AG04450 (cell line): Measurements from ENCODE around the gene RPS15. TPM values are rescaled to one million over a fixed set of nuclear protein-coding genes. Genes with fewer than 3 reads are reported as not detected.

Experiments used
- CTCF ChIA-PET: fragments of 300-600, 350-600 bp; formaldehyde crosslinking; extraction: SDS; loops from one replicate; lab custom pipeline; 2022; ENCODE audit warnings: antibody characterized with exemption, inconsistent platforms; lab: Charles Lee
- POLR2A ChIA-PET: fragments of 350-600 bp; formaldehyde crosslinking; extraction: SDS; loops from one replicate; lab custom pipeline; 2021; ENCODE audit warnings: antibody characterized with exemption, inconsistent platforms; lab: Yijun Ruan, JAX
- DNase-seq: peaks from one replicate; pipeline ENCODE4 v3.0.0-alpha.2; 2011; ENCODE audit warnings: low read depth, low spot score
- H3K27ac ChIP-seq: one replicate; pipeline ENCODE4 v1.5.1; 2012; ENCODE audit warnings: low read depth, low read length, control low read depth
- H3K27me3 ChIP-seq: one replicate; pipeline ENCODE4 v1.6.0; 2012; ENCODE audit warnings: low read length; ENCODE audit not compliant: control insufficient read depth, insufficient read depth
- H3K4me3 ChIP-seq: 2 replicates; pipeline ENCODE4 v1.5.1; 2011; ENCODE audit warnings: mild to moderate bottlenecking, low read depth, low read length, control low read depth
- H3K9me3 ChIP-seq: 2 replicates; pipeline ENCODE4 v1.5.1; 2012; ENCODE audit warnings: low read length; ENCODE audit not compliant: control insufficient read depth, insufficient read depth
- CTCF ChIP-seq: IDR thresholded peaks from 2 replicates; pipeline ENCODE4 v1.5.1; 2011; ENCODE audit warnings: low read depth, low read length, control low read depth, inconsistent platforms
- polyA plus RNA-seq: library from polyadenylated mRNA; depleted of rRNA; stranded (reverse); fragments of >200 nt; gene quantifications from 2 replicates; pipeline ENCODE4 v1.2.3, GENCODE V29; 2011; rRNA removed

Gene RPS15
- polyA plus RNA-seq, 1 experiment = 596 TPM

- Histone ChIP-seq H3K4me3 (no peak overlapping the region), H3K27ac (no peak overlapping the region), H3K9me3 (no peaks in the 10 kb centered on the region; the same call in 1 of the 2 replicates), H3K27me3 (peaks cover 2% of the 10 kb centered on the region)
- CTCF ChIA-PET = no interaction called here
- TF ChIP-seq CTCF = no peak
- DNase-seq = no peak
- POLR2A ChIA-PET = no interaction called here
These were observed 49.5 kb downstream of the RPS15 start for GRCh38 chr19:1487576-1488281.

GRCh38 chr19:1488282-1488601, 50.0 kb downstream of the RPS15 start:
- H3K27ac ChIP-seq = no peak overlapping the region
- no peak for TF ChIP-seq CTCF
- ChIA-PET POLR2A (no interaction called here), CTCF (no interaction called here)
- peaks cover 7% of the 10 kb centered on the region for H3K27me3 ChIP-seq
- H3K9me3 ChIP-seq = no peaks in the 10 kb centered on the region; the same call in 1 of the 2 replicates
- DNase-seq = no peak
- H3K4me3 ChIP-seq = no peak overlapping the region

GRCh38 chr19:1489463-1490310, 51.5 kb downstream of the RPS15 start:
- Histone ChIP-seq H3K9me3 (no peaks in the 10 kb centered on the region; the same call in 1 of the 2 replicates), H3K4me3 (peak overlapping the region; percentile 69), H3K27me3 (peaks cover 9% of the 10 kb centered on the region), H3K27ac (peak overlapping the region; percentile 11)
- CTCF ChIA-PET = no interaction called here
- DNase-seq = no peak
- no peak for TF ChIP-seq CTCF
- POLR2A ChIA-PET = no interaction called here

Other genes starting within 250 kb of the RPS15 start
- gene STK11, start 232.6 kb upstream of the RPS15 start, polyA plus RNA-seq = 24.6 and 26.6 TPM in 2 replicates
- 1.1 and 1.6 TPM in 2 replicates for gene CBARP, start 200.4 kb upstream of the RPS15 start, polyA plus RNA-seq
- gene ATP5F1D, start 196.6 kb upstream of the RPS15 start, polyA plus RNA-seq = 36.4 and 55.1 TPM in 2 replicates
- 6.6 and 10.6 TPM in 2 replicates for gene MIDN, start 189.8 kb upstream of the RPS15 start, polyA plus RNA-seq
- gene CIRBP, start 169.1 kb upstream of the RPS15 start, polyA plus RNA-seq = 269 and 274 TPM in 2 replicates
- 16.6 and 29.1 TPM in 2 replicates for gene FAM174C, start 162.9 kb upstream of the RPS15 start, polyA plus RNA-seq
- not detected in 2 replicates for gene EFNA2, start 152.5 kb upstream of the RPS15 start, polyA plus RNA-seq
- gene NDUFS7, start 54.5 kb upstream of the RPS15 start, polyA plus RNA-seq = 26.1 and 45.5 TPM in 2 replicates
- 26.9 and 39.8 TPM in 2 replicates for gene GAMT, start 36.9 kb upstream of the RPS15 start, polyA plus RNA-seq
- gene DAZAP1, start 30.8 kb upstream of the RPS15 start, polyA plus RNA-seq = 45.8 and 52.8 TPM in 2 replicates
- 0.09 and 0.17 TPM in 2 replicates for gene APC2, start 11.7 kb downstream of the RPS15 start, polyA plus RNA-seq
- gene C19orf25, start 40.8 kb downstream of the RPS15 start, polyA plus RNA-seq = 14.5 and 17.5 TPM in 2 replicates
- gene PCSK4, start 52.0 kb downstream of the RPS15 start, polyA plus RNA-seq = 0.40 TPM in 2 replicates
- 0.84 and 1.1 TPM in 2 replicates for gene REEP6, start 52.8 kb downstream of the RPS15 start, polyA plus RNA-seq
- gene ADAMTSL5, start 74.6 kb downstream of the RPS15 start, polyA plus RNA-seq = 5.6 and 7.5 TPM in 2 replicates
- not detected in 2 replicates for gene PLK5, start 85.7 kb downstream of the RPS15 start, polyA plus RNA-seq
- 5.4 and 6.2 TPM in 2 replicates for gene MEX3D, start 129.9 kb downstream of the RPS15 start, polyA plus RNA-seq
- 21.9 and 35.4 TPM in 2 replicates for gene MBD3, start 154.5 kb downstream of the RPS15 start, polyA plus RNA-seq
- gene UQCR11, start 167.1 kb downstream of the RPS15 start, polyA plus RNA-seq = 153 and 166 TPM in 2 replicates
- 47.3 and 51.7 TPM in 2 replicates for gene TCF3, start 214.2 kb downstream of the RPS15 start, polyA plus RNA-seq